SU-DHL-6 (cell line): ENCODE measurements around the gene HCCS.

Experiments used
- CTCF ChIP-seq: fragments of 200-600 bp; sonication (generic); IDR thresholded peaks from one replicate; pipeline ENCODE4 v1.5.1; 2017; ENCODE audit warnings: antibody characterized with exemption, mild to moderate bottlenecking, low read length, moderate library complexity; ENCODE audit not compliant: insufficient read depth, poor library complexity, severe bottlenecking
- EZH2phosphoT487 ChIP-seq: fragments of 200-600 bp; sonication (generic), shearing (Covaris generic); conservative IDR thresholded peaks from 2 replicates; pipeline ENCODE4 v1.6.1; 2018; ENCODE audit warnings: mild to moderate bottlenecking, antibody characterized with exemption, low read length, moderate library complexity, mixed read lengths

GRCh38 chrX:11073381-11073780 lies 37.8 kb upstream of the HCCS start:
- TF ChIP-seq CTCF (no peak), EZH2phosphoT487 (no peak)
